CD4-positive, alpha-beta T cell treated with Interleukin-10 for 1 hour (primary cell): ENCODE results near the gene NUSAP1.
"Not testable (repeated sequence)": the region's sequence is repeated elsewhere in the genome, so short reads cannot be mapped to it uniquely, and the experiment has no call there.

Experiments
- DNase-seq: peaks from one replicate; pipeline ENCODE4 v3.0.0-alpha.2; 2020

Gene NUSAP1

DNA sequence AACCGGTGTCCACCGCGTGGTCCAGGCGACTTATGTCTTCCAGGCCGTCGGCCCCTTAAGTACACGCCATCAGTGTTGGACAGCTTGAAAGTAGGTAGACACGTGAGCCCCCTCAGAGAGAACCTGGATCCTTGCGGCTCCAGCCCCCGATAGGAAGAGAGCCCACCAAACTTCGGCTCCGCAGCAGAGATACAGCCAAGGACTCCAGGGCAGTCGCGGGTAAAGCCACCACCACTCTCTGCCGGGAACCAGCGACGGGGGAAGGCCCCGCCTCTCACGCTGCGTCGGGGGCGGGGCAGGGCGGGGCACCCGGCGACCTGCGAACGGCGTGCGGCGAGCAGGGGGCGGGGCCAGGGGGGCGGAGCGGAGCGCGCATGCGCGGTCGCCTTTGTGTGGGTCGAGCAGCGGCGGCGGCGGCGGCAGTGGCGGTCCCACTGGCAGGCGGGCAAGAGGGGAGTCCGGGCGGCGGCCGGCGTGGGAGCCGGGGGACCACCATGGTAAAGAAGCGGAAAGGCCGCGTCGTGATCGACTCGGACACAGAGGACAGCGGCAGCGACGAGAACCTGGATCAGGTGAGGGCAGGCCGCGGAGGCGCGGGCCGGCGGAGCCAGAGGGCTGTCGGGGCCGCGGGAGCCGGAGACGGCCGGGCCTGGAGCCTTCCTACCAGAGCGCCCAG is 84.2 kb downstream of the NUSAP1 start, which contains the start of gene RTF1:
RTF1 (plus strand) TSS at position 354 of the 676 bp plus-strand sequence; CDS start at position 375, 21 bp downstream.
- DNase-seq = peak; percentile 96

DNA sequence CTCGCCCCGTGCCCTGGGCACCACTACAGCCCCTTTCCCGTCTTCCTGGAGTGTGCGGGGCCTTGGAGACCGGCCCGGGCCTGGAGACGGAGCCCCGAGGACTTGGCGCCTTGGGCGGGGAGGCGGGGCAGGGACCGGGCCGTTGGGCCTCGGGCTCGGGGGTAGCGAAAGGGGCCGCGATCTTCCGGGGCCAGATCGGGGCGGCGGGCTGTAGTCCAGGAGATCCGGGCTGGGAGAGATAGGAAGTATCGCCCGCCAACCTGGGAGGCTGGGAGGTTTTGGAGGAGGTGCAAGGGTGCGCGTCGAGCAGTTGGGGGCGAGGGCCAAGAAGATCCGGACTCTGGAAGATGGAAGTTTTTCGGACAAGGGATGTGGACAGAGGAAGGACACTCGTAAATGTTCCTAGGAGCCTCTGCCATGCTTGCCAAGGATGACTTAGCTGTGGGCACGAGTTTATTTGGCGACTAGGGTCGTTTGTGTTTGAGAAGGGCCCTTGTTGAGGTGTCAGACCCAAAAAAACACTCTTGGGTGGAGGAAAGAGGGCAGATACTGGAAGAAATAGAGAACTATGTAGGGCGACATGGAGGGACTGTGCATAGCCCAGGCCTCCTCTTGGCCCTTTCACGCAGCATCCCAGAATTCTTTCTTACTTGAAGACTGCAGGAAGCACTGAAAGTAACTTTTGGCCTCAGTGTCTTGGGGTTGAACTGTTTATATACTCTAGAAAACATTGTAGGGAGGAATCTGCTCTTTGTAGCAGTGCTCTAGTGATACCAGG is 84.9 kb downstream of the NUSAP1 start:
- DNase-seq = peak; percentile 17

DNA sequence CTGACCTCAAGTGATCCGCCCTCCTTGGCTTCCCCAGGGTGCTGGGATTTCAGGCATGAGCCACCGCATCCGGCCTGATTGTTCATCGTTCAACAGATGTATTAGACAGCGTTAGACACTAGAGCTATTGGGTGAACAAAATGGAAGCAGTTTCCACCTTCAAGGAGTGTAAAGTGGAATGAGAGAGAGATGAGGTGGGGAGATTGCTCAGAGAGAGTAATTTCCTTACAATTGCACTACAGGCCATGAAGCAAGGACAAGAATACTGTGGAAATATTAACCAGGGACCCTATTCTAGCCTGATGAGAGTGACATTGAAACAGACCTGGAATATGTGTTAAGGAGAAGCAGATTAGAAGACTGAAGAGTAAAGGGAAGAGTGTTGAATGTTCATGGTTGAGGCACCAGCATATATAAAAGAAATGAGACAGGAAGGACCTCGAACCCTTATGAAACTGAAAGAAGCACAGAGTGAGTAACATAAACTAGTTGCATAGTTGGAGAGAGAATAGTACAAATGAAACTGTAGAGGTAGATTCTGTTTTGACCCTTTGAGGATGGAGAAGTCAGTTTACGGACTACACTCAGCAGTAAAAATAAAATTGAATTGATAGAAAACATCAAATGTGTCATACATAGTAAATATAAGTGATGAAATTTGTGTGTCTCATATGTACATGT is 91.4 kb downstream of the NUSAP1 start:
- no peak for DNase-seq

DNA sequence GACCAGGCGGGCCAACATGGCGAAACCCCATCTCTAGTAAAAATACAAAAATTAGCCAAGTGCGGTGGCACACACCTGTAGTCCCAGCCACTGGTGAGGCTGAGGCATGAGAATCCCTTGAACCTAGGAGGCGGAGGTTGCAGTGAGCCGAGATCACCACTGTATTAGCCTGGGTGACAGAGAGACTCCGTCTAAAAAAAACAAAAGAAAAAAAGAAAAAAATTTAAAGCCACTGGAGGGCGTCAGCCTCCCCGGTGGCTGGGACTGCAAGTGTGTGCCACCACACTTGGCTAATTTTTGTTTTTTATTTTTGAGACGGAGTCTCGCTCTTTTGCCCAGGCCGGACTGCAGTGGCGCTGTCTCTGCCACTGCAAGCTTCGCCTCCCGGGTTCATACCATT is 92.1 kb downstream of the NUSAP1 start:
- no peak for DNase-seq

DNA sequence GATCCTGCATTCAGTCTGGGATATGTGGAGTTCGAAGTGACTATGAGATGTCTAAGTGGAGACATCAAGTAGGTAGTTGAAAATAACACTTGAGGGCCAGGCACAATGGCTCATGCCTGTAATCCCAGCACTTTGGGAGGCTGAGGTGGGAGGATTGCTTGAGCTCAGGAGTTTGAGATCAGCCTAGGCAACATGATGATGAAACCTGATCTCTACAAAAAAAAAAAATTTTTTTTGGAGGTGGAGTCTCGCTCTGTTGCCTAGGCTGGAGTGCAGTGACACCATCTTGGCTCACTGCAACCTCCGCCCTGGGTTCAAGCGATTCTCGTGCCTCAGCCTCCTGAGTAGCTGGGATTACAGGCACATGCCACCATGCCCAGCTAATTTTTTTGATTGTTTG is 93.2 kb downstream of the NUSAP1 start:
- not testable (repeated sequence) for DNase-seq

DNA sequence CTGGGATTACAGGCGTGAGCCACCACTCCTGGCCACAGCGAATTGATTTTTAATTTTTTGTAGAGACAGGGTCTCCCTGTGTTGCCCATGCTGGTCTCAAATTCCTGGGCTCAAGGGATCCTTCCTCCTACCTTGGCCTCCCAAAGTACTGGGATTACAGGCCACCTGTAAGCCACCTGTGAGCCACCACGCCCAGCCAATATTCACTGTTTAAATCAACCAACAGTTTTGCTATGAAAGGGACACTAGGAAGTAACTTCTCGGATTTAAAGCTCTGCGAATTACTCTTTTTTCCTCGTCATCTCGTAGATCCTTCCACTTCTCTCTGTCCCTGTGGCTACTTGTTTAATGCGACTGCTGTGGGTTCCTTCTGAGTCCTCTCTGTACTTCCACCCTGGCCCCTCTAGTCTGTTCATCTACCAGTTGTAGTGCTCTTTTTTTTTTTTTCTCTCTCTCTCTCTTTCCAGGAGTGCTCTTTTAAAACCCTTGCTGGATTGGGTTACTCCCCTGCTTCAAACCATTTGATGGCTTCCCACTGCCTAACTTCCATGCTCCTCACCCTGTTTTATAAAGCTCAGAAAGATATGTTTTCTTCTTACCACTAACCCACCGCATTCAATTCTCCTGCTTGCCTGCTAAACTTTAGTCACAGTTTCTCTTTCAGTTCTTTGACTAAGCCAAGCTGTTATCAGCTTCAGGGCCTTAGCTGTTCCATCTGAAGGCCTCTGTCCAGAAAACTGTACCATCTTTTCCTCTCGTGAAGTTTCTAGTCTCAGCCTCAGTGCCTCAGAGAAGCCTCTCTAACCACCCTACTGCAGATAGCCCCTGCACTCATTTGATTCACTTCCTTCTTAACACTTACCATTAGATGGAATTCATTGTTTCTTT is 96.6 kb downstream of the NUSAP1 start:
- DNase-seq = peak; percentile 12
